Measurements from ENCODE around the gene CLEC16A.
A peak's percentile ranks its signal among the peaks of the same experiment; 100 is the strongest.

Gene CLEC16A

GRCh38 chr16:11024333-11025053 is 80.1 kb downstream of the CLEC16A start:
- Histone ChIP-seq H3K4me3 (replicated peaks; ENCODE audit: low read depth, low read length) (no peak overlapping the region), H3K36me3 (ENCODE audit: control insufficient read depth, insufficient read depth, low read length) (peaks cover 7% of the 10 kb centered on the region), H3K27me3 (replicated peaks; ENCODE audit: control insufficient read depth, insufficient read depth, low read length) (no peaks in the 10 kb centered on the region)
- TF ChIP-seq CTCF (IDR thresholded peaks at IDR 0.05; ENCODE audit: insufficient read depth, low read length, poor library complexity, severe bottlenecking), result no peak
- DNase-seq (ENCODE audit: extremely low read depth, insufficient read length), result no peak

GRCh38 chr16:11025120-11025531 is 80.8 kb downstream of the CLEC16A start:
- no peak for TF ChIP-seq CTCF (IDR thresholded peaks at IDR 0.05; ENCODE audit: insufficient read depth, low read length, poor library complexity, severe bottlenecking)
- peaks cover 6% of the 10 kb centered on the region for H3K36me3 ChIP-seq (ENCODE audit: control insufficient read depth, insufficient read depth, low read length)
- peak; percentile 37 for DNase-seq (ENCODE audit: extremely low read depth, insufficient read length)
- H3K27me3 ChIP-seq (replicated peaks; ENCODE audit: control insufficient read depth, insufficient read depth, low read length), result no peaks in the 10 kb centered on the region
- no peak overlapping the region for H3K4me3 ChIP-seq (replicated peaks; ENCODE audit: low read depth, low read length)

- no peak for DNase-seq (ENCODE audit: extremely low read depth, insufficient read length)
- H3K36me3 ChIP-seq (ENCODE audit: control insufficient read depth, insufficient read depth, low read length), result peaks cover 7% of the 10 kb centered on the region
- H3K4me3 ChIP-seq (replicated peaks; ENCODE audit: low read depth, low read length), result no peak overlapping the region
- TF ChIP-seq CTCF (IDR thresholded peaks at IDR 0.05; ENCODE audit: insufficient read depth, low read length, poor library complexity, severe bottlenecking), result no peak
- H3K27me3 ChIP-seq (replicated peaks; ENCODE audit: control insufficient read depth, insufficient read depth, low read length), result no peaks in the 10 kb centered on the region
These were observed 85.6 kb downstream of the CLEC16A start for GRCh38 chr16:11029948-11030347.

- H3K27me3 ChIP-seq (replicated peaks; ENCODE audit: control insufficient read depth, insufficient read depth, low read length), result no peaks in the 10 kb centered on the region
- H3K36me3 ChIP-seq (ENCODE audit: control insufficient read depth, insufficient read depth, low read length), result peaks cover 10% of the 10 kb centered on the region
- no peak for TF ChIP-seq CTCF (IDR thresholded peaks at IDR 0.05; ENCODE audit: insufficient read depth, low read length, poor library complexity, severe bottlenecking)
- no peak for DNase-seq (ENCODE audit: extremely low read depth, insufficient read length)
- no peak overlapping the region for H3K4me3 ChIP-seq (replicated peaks; ENCODE audit: low read depth, low read length)
These were observed 86.7 kb downstream of the CLEC16A start for GRCh38 chr16:11030990-11031510.

GRCh38 chr16:11032000-11032921 is 87.9 kb downstream of the CLEC16A start:
- TF ChIP-seq CTCF (IDR thresholded peaks at IDR 0.05; ENCODE audit: insufficient read depth, low read length, poor library complexity, severe bottlenecking), result no peak
- Histone ChIP-seq H3K27me3 (replicated peaks; ENCODE audit: control insufficient read depth, insufficient read depth, low read length) (no peaks in the 10 kb centered on the region), H3K4me3 (replicated peaks; ENCODE audit: low read depth, low read length) (no peak overlapping the region), H3K36me3 (ENCODE audit: control insufficient read depth, insufficient read depth, low read length) (peaks cover 8% of the 10 kb centered on the region)
- no peak for DNase-seq (ENCODE audit: extremely low read depth, insufficient read length)

Data from GM06990 (cell line).